K562 (cell line): ENCODE results near the gene WASF1. TPM values are rescaled to one million over a fixed set of nuclear protein-coding genes. Genes with fewer than 3 reads are reported as not detected.

Experiments
- ATAC-seq: fragments of 200-7000 bp; cut with Tn5 transposase; 3 replicates; pipeline ENCODE4 v1.9.1; 2020; ENCODE audit warnings: moderate library complexity
- BruUV-seq: library from RNA; stranded (reverse); fragments of 400-500 nt; replicated peaks from 2 replicates; lab custom pipeline; 2021; lab: Mats Ljungman, UMichigan
- CTCF ChIA-PET: fragments of 300-600 bp; formaldehyde crosslinking; extraction: SDS; loops from one replicate; lab custom pipeline; 2021; ENCODE audit warnings: low intra/inter-chr PET ratio; lab: Yijun Ruan, JAX
- POLR2A ChIA-PET: fragments of 300-600, 350-650 bp; sonication (Branson Sonifier 250); formaldehyde crosslinking; extraction: SDS; loops from one replicate; lab custom pipeline; 2021; ENCODE audit warnings: antibody characterized with exemption, inconsistent platforms; lab: Yijun Ruan, JAX
- DNase-seq, 4 experiments: peaks; one replicate each; pipeline versions ENCODE4 v3.0.0 to v3.0.0-alpha.2; 2011 to 2018; ENCODE audit warnings: low spot score in 3 of 4, mixed read lengths in 3 of 4; ENCODE audit errors: extremely low read depth in 1 of 4
- FAIRE-seq: peaks from 2 replicates; lab custom pipeline; 2011; peaks lifted over from hg19 to GRCh38; lab: Jason Lieb, UNC
- H2AFZ ChIP-seq: 2 replicates; pipeline ENCODE4 v1.6.0; 2011; ENCODE audit warnings: low read depth, low read length, control low read depth, inconsistent platforms
- H3K27ac ChIP-seq: fragments of 200-600 bp; 3 replicates; pipeline ENCODE4 v1.8.0; 2011; ENCODE audit warnings: low read depth, mild to moderate bottlenecking, control low read depth, inconsistent platforms, low read length, moderate library complexity, mixed read lengths; ENCODE audit errors: extremely low read depth
- H3K27me3 ChIP-seq, 2 experiments: fragments of 300-600 bp in 1 of 2; 2 replicates in 1 of 2; 3 replicates in 1 of 2; pipeline versions ENCODE4 v1.6.0 to v1.8.0; 2011; ENCODE audit warnings: inconsistent platforms in 2 of 2, low read length in 2 of 2, mild to moderate bottlenecking in 1 of 2, mixed read lengths in 1 of 2, moderate library complexity in 1 of 2; ENCODE audit not compliant: control insufficient read depth in 2 of 2, insufficient read depth in 2 of 2
- H3K36me3 ChIP-seq: fragments of 300-600 bp; 3 replicates; pipeline ENCODE4 v1.8.0; 2011; ENCODE audit warnings: mild to moderate bottlenecking, low read length, inconsistent platforms; ENCODE audit not compliant: control insufficient read depth, insufficient read depth
- H3K4me1 ChIP-seq, 2 experiments: fragments of 200-600 bp in 1 of 2; replicated peaks in 1 of 2; 2 replicates in 1 of 2; 3 replicates in 1 of 2; pipeline versions ENCODE4 v1.5.1 to v1.8.0; 2011; ENCODE audit warnings: inconsistent platforms in 2 of 2, low read length in 2 of 2, mild to moderate bottlenecking in 1 of 2, mixed read lengths in 1 of 2, moderate library complexity in 1 of 2; ENCODE audit not compliant: control insufficient read depth in 2 of 2, insufficient read depth in 2 of 2
- H3K4me2 ChIP-seq: 2 replicates; pipeline ENCODE4 v1.6.1; 2011; ENCODE audit warnings: low read length, control low read depth, inconsistent platforms, mixed read lengths; ENCODE audit not compliant: insufficient read depth
- H3K4me3 ChIP-seq: fragments of 200-600 bp; sonication (generic), shearing (Covaris generic); 2 replicates; pipeline ENCODE4 v1.5.1; 2016; ENCODE audit warnings: control low read depth, inconsistent platforms
- H3K79me2 ChIP-seq: fragments of 200-600 bp; 3 replicates; pipeline ENCODE4 v1.8.0; 2011; ENCODE audit warnings: low read length, inconsistent platforms; ENCODE audit not compliant: control insufficient read depth, insufficient read depth
- H3K9ac ChIP-seq, 2 experiments: 2 replicates each; pipeline versions ENCODE4 v1.6.0 to v1.6.1; 2011; ENCODE audit warnings: low read depth in 2 of 2, low read length in 2 of 2, control low read depth in 1 of 2, inconsistent platforms in 1 of 2, mild to moderate bottlenecking in 1 of 2, mixed read lengths in 1 of 2; ENCODE audit not compliant: insufficient read depth in 1 of 2
- H3K9me1 ChIP-seq: one replicate; pipeline ENCODE4 v1.6.0; 2011; ENCODE audit warnings: inconsistent platforms, mild to moderate bottlenecking, low read length, moderate library complexity; ENCODE audit not compliant: control insufficient read depth, insufficient read depth
- H3K9me3 ChIP-seq: replicated peaks from 2 replicates; pipeline ENCODE4 v1.5.1; 2011; ENCODE audit warnings: low read depth, low read length, inconsistent platforms; ENCODE audit not compliant: control insufficient read depth, insufficient read depth
- H4K20me1 ChIP-seq: replicated peaks from 2 replicates; pipeline ENCODE4 v1.6.1; 2011; ENCODE audit warnings: low read length, inconsistent platforms, mixed read lengths; ENCODE audit not compliant: control insufficient read depth, insufficient read depth
- XRCC3 ChIP-seq: fragments of 450-650 bp; IDR thresholded peaks from 2 replicates; pipeline ENCODE4 v1.6.1; 2017; ENCODE audit warnings: mild to moderate bottlenecking, moderate library complexity
- ZC3H4 ChIP-seq: sonication (generic); formaldehyde crosslinking; IDR thresholded peaks from 2 replicates; pipeline ENCODE4 v1.9.0; 2021; ENCODE audit warnings: missing genetic modification reagents, borderline replicate concordance
- ZNF586 ChIP-seq: fragments of 450-650 bp; formaldehyde crosslinking; conservative IDR thresholded peaks from 2 replicates; pipeline ENCODE4 v1.4.0; 2020; ENCODE audit warnings: mild to moderate bottlenecking, moderate library complexity
- WGBS: fragments of 100-300 bp; shearing (Covaris generic); methylation state at CpG from one replicate; pipeline ENCODE4 v1.1.6; 2016; ENCODE audit warnings: low coverage, mixed read lengths; ENCODE audit not compliant: insufficient coverage; ENCODE audit errors: missing lambda C conversion rate; 5-methylcytosine and 5-hydroxymethylcytosine counted together
- in situ Hi-C: fragments of 300-500 bp; cut with MboI; formaldehyde crosslinking; loops from 4 replicates; pipeline ENCODE4 v1.15.0; 2018; ENCODE audit warnings: inconsistent platforms, mixed read lengths
- intact Hi-C: fragments of 100-400 bp; cut with micrococcal nuclease; formaldehyde crosslinking; loops from 2 replicates; pipeline ENCODE4 v1.14.2; 2022
- polyA plus RNA-seq, 8 experiments: library from polyadenylated mRNA; depleted of rRNA in 4 of 8; stranded (reverse) in 5 of 8; unstranded in 3 of 8; fragments of >200 nt; fragmentation: Nextera tagmentation in 2 of 8; fragmentation: Illumina TruSeq in 1 of 8; extraction: Ambion mirVana in 2 of 8; extraction: Trizol in 1 of 8; gene quantifications; 2 replicates each; pipeline versions ENCODE4 v1.2.1 to v1.2.3, GENCODE V29; 2011 to 2014; ENCODE audit warnings: inconsistent platforms in 1 of 8, missing spikeins in 1 of 8
- total RNA-seq, 7 experiments: library from RNA; depleted of rRNA in 6 of 7; stranded (reverse); fragments of >200 nt in 6 of 7; fragmentation: Illumina TruSeq in 2 of 7; extraction: Trizol in 2 of 7; gene quantifications; 2 replicates each; pipeline versions ENCODE4 v1.2.1 to v1.2.3, GENCODE V29; 2011 to 2021; ENCODE audit warnings: low replicate concordance in 1 of 7
- TF ChIP-seq, protein P1 (sequence below): fragments of 250-450 bp; sonication (Bioruptor Pico); IDR thresholded peaks from 2 replicates; pipeline ENCODE4 v1.5.0; 2021; ENCODE audit warnings: mild to moderate bottlenecking, borderline replicate concordance

The WASF1 gene
- total and polyA plus RNA-seq, 9 of the 15 experiments (the other 6 are each of a cell fraction or from before 2014, with no cell fraction given): 2.1 to 18.2 (median 7.4) TPM

DNA sequence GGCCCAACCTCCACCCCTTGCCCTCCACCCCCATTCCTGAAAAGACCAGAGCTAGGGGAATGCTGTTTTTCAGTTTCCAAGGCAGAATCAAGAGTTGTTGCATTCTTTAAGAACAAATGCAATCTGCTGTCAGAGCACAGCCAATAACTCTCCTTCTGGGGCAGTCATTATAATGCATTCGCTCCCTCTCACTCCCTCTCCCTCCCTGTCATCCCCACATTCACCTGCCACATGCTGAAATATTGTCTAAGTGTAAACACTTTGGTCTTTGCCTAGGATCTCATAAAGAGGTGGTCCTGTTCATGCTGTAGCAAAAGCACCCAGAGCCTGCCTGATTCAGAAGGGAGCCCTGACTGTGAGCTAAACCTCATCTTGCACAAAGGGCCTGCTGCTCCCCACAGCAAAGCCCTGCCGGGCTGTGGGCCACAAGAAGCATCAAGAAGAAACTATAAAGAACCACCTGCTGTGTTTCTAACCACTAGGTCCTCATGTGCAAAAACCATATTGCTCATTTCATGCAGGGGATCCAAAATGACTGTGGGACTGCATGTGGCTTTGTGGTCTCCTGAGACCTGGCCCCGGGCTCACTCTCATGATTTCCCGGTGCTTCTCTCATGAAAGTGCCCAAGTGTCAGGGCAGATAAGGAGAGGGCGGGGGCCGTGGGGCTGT, 115.7 kb downstream of the WASF1 start:
- Histone ChIP-seq H3K4me3 (no peak overlapping the region), H3K27me3 (peaks cover 7 to 48% of the 10 kb centered on the region in 2 experiments), H3K4me1 (no peaks in the 10 kb centered on the region), H3K79me2 (no peaks in the 10 kb centered on the region), H3K27ac (no peak overlapping the region), H3K4me2 (no peak overlapping the region), H3K36me3 (no peaks in the 10 kb centered on the region), H3K9me1 (no peaks in the 10 kb centered on the region), H4K20me1 (no peaks in the 10 kb centered on the region), H2AFZ (no peak overlapping the region), H3K9ac (no peak overlapping the region), H3K9me3 (no peaks in the 10 kb centered on the region; the same call in 1 of the 2 replicates)
- in situ Hi-C loops (no loop called here), intact Hi-C loops (no loop called here)
- 2% methylated on average over 6 of the region's 6 CpGs for WGBS
- POLR2A ChIA-PET: interaction anchor here (0.7 kb wide), 1 partner anchor 33 kb away, joined by 3 read pairs; no protein-coding TSS in a partner anchor
- FAIRE-seq (no peak), ATAC-seq (no peak), DNase-seq (no peak)
- no peak for TF ChIP-seq XRCC3
- TF ChIP-seq, protein P1, sequence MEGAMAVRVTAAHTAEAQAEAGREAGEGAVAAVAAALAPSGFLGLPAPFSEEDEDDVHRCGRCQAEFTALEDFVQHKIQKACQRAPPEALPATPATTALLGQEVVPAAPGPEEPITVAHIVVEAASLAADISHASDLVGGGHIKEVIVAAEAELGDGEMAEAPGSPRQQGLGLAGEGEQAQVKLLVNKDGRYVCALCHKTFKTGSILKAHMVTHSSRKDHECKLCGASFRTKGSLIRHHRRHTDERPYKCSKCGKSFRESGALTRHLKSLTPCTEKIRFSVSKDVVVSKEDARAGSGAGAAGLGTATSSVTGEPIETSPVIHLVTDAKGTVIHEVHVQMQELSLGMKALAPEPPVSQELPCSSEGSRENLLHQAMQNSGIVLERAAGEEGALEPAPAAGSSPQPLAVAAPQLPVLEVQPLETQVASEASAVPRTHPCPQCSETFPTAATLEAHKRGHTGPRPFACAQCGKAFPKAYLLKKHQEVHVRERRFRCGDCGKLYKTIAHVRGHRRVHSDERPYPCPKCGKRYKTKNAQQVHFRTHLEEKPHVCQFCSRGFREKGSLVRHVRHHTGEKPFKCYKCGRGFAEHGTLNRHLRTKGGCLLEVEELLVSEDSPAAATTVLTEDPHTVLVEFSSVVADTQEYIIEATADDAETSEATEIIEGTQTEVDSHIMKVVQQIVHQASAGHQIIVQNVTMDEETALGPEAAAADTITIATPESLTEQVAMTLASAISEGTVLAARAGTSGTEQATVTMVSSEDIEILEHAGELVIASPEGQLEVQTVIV: no peak
- TF ChIP-seq ZC3H4 (CRISPR knock-in tag): no peak
- no peak for TF ChIP-seq ZNF586 (CRISPR knock-in tag)
- no TSS peak for BruUV-seq
- CTCF ChIA-PET: no interaction called here
